ENCODE data around the gene AATF.

The AATF gene

GRCh38 chr17:36923814-36924221 lies 24.9 kb upstream of the AATF start:
- Mint-ChIP-seq H3K4me3 (no peak overlapping the region), H3K4me1 (ENCODE audit: low read depth) (peaks cover 29% of the 10 kb centered on the region), H3K9me3 (ENCODE audit: low read depth) (no peaks in the 10 kb centered on the region), H3K27me3 (peaks cover 17% of the 10 kb centered on the region), H3K36me3 (no peaks in the 10 kb centered on the region), H3K27ac (no peak overlapping the region)

- peaks cover 31% of the 10 kb centered on the region for H3K27me3 Mint-ChIP-seq
- H3K27ac Mint-ChIP-seq, result no peak overlapping the region
- H3K4me1 Mint-ChIP-seq (ENCODE audit: low read depth), result peaks cover 26% of the 10 kb centered on the region
- H3K4me3 Mint-ChIP-seq, result no peak overlapping the region
- H3K36me3 Mint-ChIP-seq, result no peaks in the 10 kb centered on the region
- H3K9me3 Mint-ChIP-seq (ENCODE audit: low read depth), result no peaks in the 10 kb centered on the region
Measured at GRCh38 chr17:36926226-36926625, 22.5 kb upstream of the AATF start.

- no peak overlapping the region for H3K27ac Mint-ChIP-seq
- H3K4me1 Mint-ChIP-seq (ENCODE audit: low read depth), result peaks cover 21% of the 10 kb centered on the region
- H3K9me3 Mint-ChIP-seq (ENCODE audit: low read depth), result no peaks in the 10 kb centered on the region
- peaks cover 35% of the 10 kb centered on the region for H3K27me3 Mint-ChIP-seq
- no peaks in the 10 kb centered on the region for H3K36me3 Mint-ChIP-seq
- H3K4me3 Mint-ChIP-seq, result no peak overlapping the region
Measured at GRCh38 chr17:36926701-36927100, 22.1 kb upstream of the AATF start.

GRCh38 chr17:36928471-36929345 lies 20.0 kb upstream of the AATF start:
- peak overlapping the region; percentile 49 for H3K4me3 Mint-ChIP-seq

GRCh38 chr17:36929851-36930582 lies 18.7 kb upstream of the AATF start:
- H3K4me1 Mint-ChIP-seq (ENCODE audit: low read depth), result peaks cover 41% of the 10 kb centered on the region
- H3K27me3 Mint-ChIP-seq, result peaks cover 55% of the 10 kb centered on the region
- no peak overlapping the region for H3K27ac Mint-ChIP-seq
- H3K9me3 Mint-ChIP-seq (ENCODE audit: low read depth), result no peaks in the 10 kb centered on the region
- no peaks in the 10 kb centered on the region for H3K36me3 Mint-ChIP-seq
- H3K4me3 Mint-ChIP-seq, result no peak overlapping the region

More at GRCh38 chr17:36928471-36929345, 20.0 kb upstream of the AATF start:
- H3K36me3 Mint-ChIP-seq, result no peaks in the 10 kb centered on the region
- peaks cover 35% of the 10 kb centered on the region for H3K4me1 Mint-ChIP-seq (ENCODE audit: low read depth)
- no peak overlapping the region for H3K27ac Mint-ChIP-seq
- H3K9me3 Mint-ChIP-seq (ENCODE audit: low read depth), result no peaks in the 10 kb centered on the region
- peaks cover 50% of the 10 kb centered on the region for H3K27me3 Mint-ChIP-seq

GRCh38 chr17:36930583-36930900 lies 18.2 kb upstream of the AATF start:
- Mint-ChIP-seq H3K4me1 (ENCODE audit: low read depth) (peaks cover 46% of the 10 kb centered on the region), H3K27ac (no peak overlapping the region), H3K36me3 (no peaks in the 10 kb centered on the region), H3K27me3 (peaks cover 59% of the 10 kb centered on the region), H3K9me3 (ENCODE audit: low read depth) (no peaks in the 10 kb centered on the region), H3K4me3 (no peak overlapping the region)

- H3K36me3 Mint-ChIP-seq, result no peaks in the 10 kb centered on the region
- H3K4me1 Mint-ChIP-seq (ENCODE audit: low read depth), result peaks cover 51% of the 10 kb centered on the region
- peaks cover 62% of the 10 kb centered on the region for H3K27me3 Mint-ChIP-seq
- peak overlapping the region; percentile 17 for H3K4me3 Mint-ChIP-seq
- H3K9me3 Mint-ChIP-seq (ENCODE audit: low read depth), result no peaks in the 10 kb centered on the region
- no peak overlapping the region for H3K27ac Mint-ChIP-seq
Measured at GRCh38 chr17:36931096-36931696, 17.6 kb upstream of the AATF start.

GRCh38 chr17:36931697-36932382 lies 16.9 kb upstream of the AATF start:
- no peak overlapping the region for H3K27ac Mint-ChIP-seq

GRCh38 chr17:36932383-36932693 lies 16.4 kb upstream of the AATF start:
- Mint-ChIP-seq H3K27ac (no peak overlapping the region), H3K36me3 (no peaks in the 10 kb centered on the region), H3K4me3 (peak overlapping the region; percentile 77), H3K27me3 (peaks cover 62% of the 10 kb centered on the region), H3K9me3 (ENCODE audit: low read depth) (no peaks in the 10 kb centered on the region), H3K4me1 (ENCODE audit: low read depth) (peaks cover 60% of the 10 kb centered on the region)

More at GRCh38 chr17:36931697-36932382, 16.9 kb upstream of the AATF start:
- H3K27me3 Mint-ChIP-seq, result peaks cover 62% of the 10 kb centered on the region
- no peaks in the 10 kb centered on the region for H3K36me3 Mint-ChIP-seq
- H3K4me1 Mint-ChIP-seq (ENCODE audit: low read depth), result peaks cover 55% of the 10 kb centered on the region
- H3K4me3 Mint-ChIP-seq, result peak overlapping the region; percentile 77
- no peaks in the 10 kb centered on the region for H3K9me3 Mint-ChIP-seq (ENCODE audit: low read depth)

GRCh38 chr17:36932694-36933511 lies 15.9 kb upstream of the AATF start:
- no peak overlapping the region for H3K27ac Mint-ChIP-seq
- peak overlapping the region; percentile 70 for H3K4me3 Mint-ChIP-seq
- no peaks in the 10 kb centered on the region for H3K36me3 Mint-ChIP-seq
- H3K9me3 Mint-ChIP-seq (ENCODE audit: low read depth), result no peaks in the 10 kb centered on the region
- H3K4me1 Mint-ChIP-seq (ENCODE audit: low read depth), result peaks cover 61% of the 10 kb centered on the region
- peaks cover 62% of the 10 kb centered on the region for H3K27me3 Mint-ChIP-seq

GRCh38 chr17:36933512-36934143 lies 15.1 kb upstream of the AATF start:
- peak overlapping the region; percentile 78 for H3K4me3 Mint-ChIP-seq
- no peaks in the 10 kb centered on the region for H3K36me3 Mint-ChIP-seq
- no peaks in the 10 kb centered on the region for H3K9me3 Mint-ChIP-seq (ENCODE audit: low read depth)
- peaks cover 60% of the 10 kb centered on the region for H3K27me3 Mint-ChIP-seq
- H3K4me1 Mint-ChIP-seq (ENCODE audit: low read depth), result peaks cover 57% of the 10 kb centered on the region
- no peak overlapping the region for H3K27ac Mint-ChIP-seq

GRCh38 chr17:36934144-36934691 lies 14.5 kb upstream of the AATF start:
- Mint-ChIP-seq H3K36me3 (no peaks in the 10 kb centered on the region), H3K9me3 (ENCODE audit: low read depth) (no peaks in the 10 kb centered on the region), H3K4me3 (peak overlapping the region; percentile 78), H3K4me1 (ENCODE audit: low read depth) (peaks cover 57% of the 10 kb centered on the region), H3K27me3 (peaks cover 58% of the 10 kb centered on the region), H3K27ac (no peak overlapping the region)

GRCh38 chr17:36934692-36935630 lies 13.8 kb upstream of the AATF start:
- peak overlapping the region; percentile 73 for H3K4me3 Mint-ChIP-seq
- no peaks in the 10 kb centered on the region for H3K9me3 Mint-ChIP-seq (ENCODE audit: low read depth)
- peaks cover 61% of the 10 kb centered on the region for H3K4me1 Mint-ChIP-seq (ENCODE audit: low read depth)
- no peaks in the 10 kb centered on the region for H3K36me3 Mint-ChIP-seq
- peaks cover 55% of the 10 kb centered on the region for H3K27me3 Mint-ChIP-seq
- no peak overlapping the region for H3K27ac Mint-ChIP-seq

All from activated naive CD8-positive, alpha-beta T cell (primary cell).